Measurements from ENCODE around the gene ZNF280C. TPM values are rescaled to one million over a fixed set of nuclear protein-coding genes. Genes with fewer than 3 reads are reported as not detected.

Gene ZNF280C
- total RNA-seq, 1 experiment from 2014 or later = 22.0 TPM

- Histone ChIP-seq H3K9me3 (ENCODE audit: low read depth, low read length, poor library complexity, severe bottlenecking) (no peaks in the 10 kb centered on the region), H3K36me3 (ENCODE audit: insufficient read depth, low read length, poor library complexity, severe bottlenecking) (no peaks in the 10 kb centered on the region), H3K4me1 (ENCODE audit: insufficient read depth, low read length, poor library complexity, severe bottlenecking) (no peaks in the 10 kb centered on the region), H3K4me3 (ENCODE audit: low read depth, low read length, poor library complexity, severe bottlenecking) (no peak overlapping the region), H3K27me3 (replicated peaks; ENCODE audit: insufficient read depth, low read depth, low read length, poor library complexity) (no peaks in the 10 kb centered on the region), H3K27ac (ENCODE audit: low read depth, low read length, poor library complexity, severe bottlenecking) (no peak overlapping the region)
- no peak for TF ChIP-seq EZH2 (IDR thresholded peaks at IDR 0.05; ENCODE audit: borderline replicate concordance, low read depth, low read length, poor library complexity, severe bottlenecking)
- TF ChIP-seq, protein P1, sequence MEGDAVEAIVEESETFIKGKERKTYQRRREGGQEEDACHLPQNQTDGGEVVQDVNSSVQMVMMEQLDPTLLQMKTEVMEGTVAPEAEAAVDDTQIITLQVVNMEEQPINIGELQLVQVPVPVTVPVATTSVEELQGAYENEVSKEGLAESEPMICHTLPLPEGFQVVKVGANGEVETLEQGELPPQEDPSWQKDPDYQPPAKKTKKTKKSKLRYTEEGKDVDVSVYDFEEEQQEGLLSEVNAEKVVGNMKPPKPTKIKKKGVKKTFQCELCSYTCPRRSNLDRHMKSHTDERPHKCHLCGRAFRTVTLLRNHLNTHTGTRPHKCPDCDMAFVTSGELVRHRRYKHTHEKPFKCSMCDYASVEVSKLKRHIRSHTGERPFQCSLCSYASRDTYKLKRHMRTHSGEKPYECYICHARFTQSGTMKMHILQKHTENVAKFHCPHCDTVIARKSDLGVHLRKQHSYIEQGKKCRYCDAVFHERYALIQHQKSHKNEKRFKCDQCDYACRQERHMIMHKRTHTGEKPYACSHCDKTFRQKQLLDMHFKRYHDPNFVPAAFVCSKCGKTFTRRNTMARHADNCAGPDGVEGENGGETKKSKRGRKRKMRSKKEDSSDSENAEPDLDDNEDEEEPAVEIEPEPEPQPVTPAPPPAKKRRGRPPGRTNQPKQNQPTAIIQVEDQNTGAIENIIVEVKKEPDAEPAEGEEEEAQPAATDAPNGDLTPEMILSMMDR (conservative IDR thresholded peaks at IDR 0.05; ENCODE audit: low read depth, low read length) = no peak
- intact Hi-C loops (cut with micrococcal nuclease; ENCODE audit: unreplicated experiment) = no loop called here
- no TSS peak for BruUV-seq (replicated peaks)
- ChIA-PET CTCF (no interaction called here), POLR2A (ENCODE audit: low non-redundant PET) (no interaction called here)
- no peak for DNase-seq (ENCODE audit: low spot score)
These were observed 113.1 kb downstream of the ZNF280C start for GRCh38 chrX:130155564-130155963.

Other genes starting within 250 kb of the ZNF280C start
- 8.4 and 9.0 TPM in 2 replicates for gene ELF4, start 158.4 kb downstream of the ZNF280C start, total RNA-seq (2021)
- 69.4 and 71.1 TPM in 2 replicates for gene AIFM1, start 103.1 kb downstream of the ZNF280C start, total RNA-seq (2021)
- gene RAB33A, start 96.9 kb downstream of the ZNF280C start, total RNA-seq (2021) = 4.8 and 6.2 TPM in 2 replicates
- gene SLC25A14, start 71.0 kb upstream of the ZNF280C start, total RNA-seq (2021) = 19.3 and 21.6 TPM in 2 replicates
- gene GPR119, start 116.8 kb upstream of the ZNF280C start, total RNA-seq (2021) = not detected in 2 replicates
- gene RBMX2, start 133.1 kb upstream of the ZNF280C start, total RNA-seq (2021) = 33.1 and 35.0 TPM in 2 replicates